ENCODE data around the gene AUTS2. TPM values are rescaled to one million over a fixed set of nuclear protein-coding genes. Genes with fewer than 3 reads are reported as not detected.

Gene AUTS2
- total RNA-seq, 1 donor from 2014 or later = 94.1 TPM

DNA sequence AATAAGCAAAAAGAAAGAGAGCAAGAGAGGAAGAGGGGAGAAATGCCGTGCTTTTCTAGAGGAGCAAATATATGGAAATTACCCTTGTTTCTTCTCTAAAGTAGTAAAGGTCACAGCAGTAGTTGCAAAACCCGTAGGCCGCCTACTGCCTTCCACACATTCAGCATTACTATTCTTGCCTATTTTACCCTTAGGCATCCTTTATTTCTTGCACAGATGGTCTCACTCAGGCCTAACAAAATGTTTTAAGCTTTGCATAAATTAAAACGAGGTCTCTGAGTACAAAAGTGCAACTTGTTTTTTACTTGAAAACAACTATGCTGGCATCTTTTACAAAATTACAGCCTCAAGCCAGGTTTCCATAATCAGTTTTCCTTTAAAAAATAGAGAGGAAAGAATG lies 644.6 kb downstream of the AUTS2 start:
- Mint-ChIP-seq H3K27me3 (no peaks in the 10 kb centered on the region), H3K36me3 (peaks cover 7% of the 10 kb centered on the region), H3K4me1 (ENCODE audit: unreplicated experiment) (peaks cover 18% of the 10 kb centered on the region), H3K9me3 (peaks cover 6% of the 10 kb centered on the region), H3K4me3 (no peak overlapping the region), H3K27ac (no peak overlapping the region)
- no peak for DNase-seq (ENCODE audit: extremely low spot score, unreplicated experiment)
- TF ChIP-seq, protein P1, sequence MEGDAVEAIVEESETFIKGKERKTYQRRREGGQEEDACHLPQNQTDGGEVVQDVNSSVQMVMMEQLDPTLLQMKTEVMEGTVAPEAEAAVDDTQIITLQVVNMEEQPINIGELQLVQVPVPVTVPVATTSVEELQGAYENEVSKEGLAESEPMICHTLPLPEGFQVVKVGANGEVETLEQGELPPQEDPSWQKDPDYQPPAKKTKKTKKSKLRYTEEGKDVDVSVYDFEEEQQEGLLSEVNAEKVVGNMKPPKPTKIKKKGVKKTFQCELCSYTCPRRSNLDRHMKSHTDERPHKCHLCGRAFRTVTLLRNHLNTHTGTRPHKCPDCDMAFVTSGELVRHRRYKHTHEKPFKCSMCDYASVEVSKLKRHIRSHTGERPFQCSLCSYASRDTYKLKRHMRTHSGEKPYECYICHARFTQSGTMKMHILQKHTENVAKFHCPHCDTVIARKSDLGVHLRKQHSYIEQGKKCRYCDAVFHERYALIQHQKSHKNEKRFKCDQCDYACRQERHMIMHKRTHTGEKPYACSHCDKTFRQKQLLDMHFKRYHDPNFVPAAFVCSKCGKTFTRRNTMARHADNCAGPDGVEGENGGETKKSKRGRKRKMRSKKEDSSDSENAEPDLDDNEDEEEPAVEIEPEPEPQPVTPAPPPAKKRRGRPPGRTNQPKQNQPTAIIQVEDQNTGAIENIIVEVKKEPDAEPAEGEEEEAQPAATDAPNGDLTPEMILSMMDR (conservative IDR thresholded peaks at IDR 0.05) = no peak

DNA sequence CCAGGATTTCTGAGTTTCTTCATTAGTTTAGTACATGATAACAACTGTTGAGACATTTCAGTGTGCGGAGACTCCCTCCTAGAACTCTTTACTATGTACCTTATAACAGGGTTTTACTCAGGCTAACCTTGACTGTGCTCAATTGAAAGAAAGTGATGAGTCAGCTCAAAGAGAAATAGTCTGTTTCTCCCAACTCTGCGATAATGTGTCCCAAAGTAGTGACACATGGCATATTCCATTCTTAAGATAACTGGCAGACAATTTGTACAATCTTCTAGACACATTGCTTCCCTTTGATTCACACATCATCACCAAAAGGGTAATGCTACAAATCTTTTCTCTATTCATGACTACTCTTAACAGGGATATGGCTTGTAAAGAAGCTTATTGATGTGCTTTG lies 645.2 kb downstream of the AUTS2 start:
- TF ChIP-seq, protein P1 (conservative IDR thresholded peaks at IDR 0.05) = no peak
- Mint-ChIP-seq H3K9me3 (peaks cover 7% of the 10 kb centered on the region), H3K27me3 (no peaks in the 10 kb centered on the region), H3K4me1 (ENCODE audit: unreplicated experiment) (peaks cover 12% of the 10 kb centered on the region), H3K4me3 (no peak overlapping the region), H3K36me3 (peaks cover 8% of the 10 kb centered on the region), H3K27ac (no peak overlapping the region)
- no peak for DNase-seq (ENCODE audit: extremely low spot score, unreplicated experiment)

DNA sequence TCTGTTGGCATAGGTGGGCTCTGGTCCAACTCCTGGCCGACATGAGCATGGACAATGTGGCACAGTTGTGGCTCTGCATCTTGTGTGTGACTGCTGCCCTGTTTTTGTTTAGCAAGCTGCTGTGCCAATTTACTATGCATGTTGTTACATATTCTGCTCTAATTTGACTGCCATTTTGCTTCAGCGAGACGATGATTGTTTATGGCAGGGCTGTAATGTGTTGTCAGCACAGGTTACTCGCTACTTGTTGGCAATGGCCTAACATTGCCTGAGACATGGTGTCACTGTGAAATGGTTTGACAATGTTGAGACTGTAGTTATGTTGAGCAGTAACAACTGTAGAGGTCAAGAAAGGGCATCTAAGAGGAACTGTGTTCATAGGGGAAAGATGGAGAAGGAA lies 659.6 kb downstream of the AUTS2 start:
- no peaks in the 10 kb centered on the region for H3K27me3 Mint-ChIP-seq
- no peaks in the 10 kb centered on the region for H3K4me1 Mint-ChIP-seq (ENCODE audit: unreplicated experiment)
- H3K36me3 Mint-ChIP-seq = peaks cover 4% of the 10 kb centered on the region
- no peaks in the 10 kb centered on the region for H3K9me3 Mint-ChIP-seq
- no peak for DNase-seq (ENCODE audit: extremely low spot score, unreplicated experiment)
- H3K4me3 Mint-ChIP-seq = no peak overlapping the region
- no peak overlapping the region for H3K27ac Mint-ChIP-seq
- TF ChIP-seq, protein P1 (conservative IDR thresholded peaks at IDR 0.05) = no peak

DNA sequence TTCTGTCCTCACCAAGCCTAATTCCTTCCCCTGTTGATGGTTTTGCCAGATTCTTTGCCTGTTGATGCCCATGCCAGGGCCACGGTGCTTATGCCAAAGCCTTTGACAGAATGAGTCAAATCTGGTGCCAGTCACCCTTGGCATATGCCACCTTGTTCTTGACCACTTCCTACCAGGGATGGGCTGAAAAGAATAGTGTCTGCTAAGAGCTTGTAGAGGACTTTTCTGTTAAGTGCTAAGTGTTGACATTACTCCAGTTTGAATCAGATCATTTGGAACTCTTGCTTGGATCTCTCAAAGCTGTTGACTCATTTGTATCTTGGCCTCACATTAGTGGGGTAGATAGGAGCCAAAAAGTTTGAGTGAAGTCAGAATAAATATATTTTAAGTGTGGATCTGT lies 661.2 kb downstream of the AUTS2 start:
- no peak for DNase-seq (ENCODE audit: extremely low spot score, unreplicated experiment)
- Mint-ChIP-seq H3K4me3 (no peak overlapping the region), H3K27ac (no peak overlapping the region), H3K36me3 (peaks cover 1% of the 10 kb centered on the region), H3K4me1 (ENCODE audit: unreplicated experiment) (no peaks in the 10 kb centered on the region), H3K9me3 (no peaks in the 10 kb centered on the region), H3K27me3 (no peaks in the 10 kb centered on the region)
- TF ChIP-seq, protein P1 (conservative IDR thresholded peaks at IDR 0.05) = no peak

DNA sequence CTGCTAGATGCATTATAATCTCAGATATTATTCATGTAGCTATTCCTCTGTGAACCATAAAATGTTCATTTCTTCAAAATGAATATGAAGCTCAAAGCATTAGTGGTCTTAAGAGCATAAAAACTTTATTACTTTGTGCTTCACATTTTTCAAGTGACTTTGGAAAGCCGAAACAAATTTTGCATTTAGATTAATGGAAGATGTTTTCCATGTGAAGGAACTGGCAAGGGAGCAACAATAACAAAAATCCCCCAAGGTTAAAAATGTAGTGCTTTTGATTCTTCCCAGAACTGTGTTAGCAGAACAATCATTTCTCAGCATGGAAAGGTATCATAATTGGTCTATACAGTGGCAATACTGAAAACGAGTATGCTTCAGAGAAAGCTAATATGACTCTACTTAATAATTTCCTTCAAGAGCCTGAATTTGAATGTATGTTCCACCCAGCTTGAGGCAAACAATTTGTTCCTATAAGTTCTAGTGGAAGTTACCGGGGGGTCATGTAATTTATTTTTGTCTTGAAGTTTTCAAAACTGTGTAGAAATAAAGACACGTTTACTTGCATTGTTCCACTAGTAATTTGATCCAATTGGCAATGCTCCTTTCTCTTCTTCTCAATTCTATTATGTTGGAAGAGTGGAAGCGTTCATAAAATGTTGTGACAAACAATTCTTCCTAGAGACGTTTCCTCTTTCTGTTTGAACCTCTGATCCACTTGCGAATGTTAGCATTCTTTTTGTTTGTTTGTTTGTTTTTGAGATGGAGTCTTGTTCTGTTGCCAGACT lies 665.4 kb downstream of the AUTS2 start:
- H3K36me3 Mint-ChIP-seq = peaks cover 7% of the 10 kb centered on the region
- peaks cover 8% of the 10 kb centered on the region for H3K4me1 Mint-ChIP-seq (ENCODE audit: unreplicated experiment)
- TF ChIP-seq, protein P1 (conservative IDR thresholded peaks at IDR 0.05) = no peak
- DNase-seq (ENCODE audit: extremely low spot score, unreplicated experiment) = no peak
- no peaks in the 10 kb centered on the region for H3K9me3 Mint-ChIP-seq
- peaks cover 3% of the 10 kb centered on the region for H3K27me3 Mint-ChIP-seq
- no peak overlapping the region for H3K27ac Mint-ChIP-seq
- no peak overlapping the region for H3K4me3 Mint-ChIP-seq
